Measurements from ENCODE around the gene CHAMP1.

CHAMP1 gene

GRCh38 chr13:114314074-114314912, at the start of gene CHAMP1:
Gene CHAMP1 (plus strand): TSS chr13:114314503. CDS start chr13:114323843, 9,340 bp downstream.
- peak within 1 kb of the TSS; percentile 91 for H3K27ac ChIP-seq
- DNase-seq (ENCODE audit: low read depth, low spot score): peak; percentile 51

- no peak overlapping the region for H3K27ac ChIP-seq
- DNase-seq (ENCODE audit: low read depth, low spot score): no peak
Measured at GRCh38 chr13:114264886-114265611, 49.3 kb upstream of the CHAMP1 start.

GRCh38 chr13:114266241-114266640, 48.1 kb upstream of the CHAMP1 start:
- DNase-seq (ENCODE audit: low read depth, low spot score): no peak
- no peak overlapping the region for H3K27ac ChIP-seq

GRCh38 chr13:114268344-114269280, 45.7 kb upstream of the CHAMP1 start:
- no peak for DNase-seq (ENCODE audit: low read depth, low spot score)
- no peak overlapping the region for H3K27ac ChIP-seq

GRCh38 chr13:114269281-114269770, 45.0 kb upstream of the CHAMP1 start:
- H3K27ac ChIP-seq: no peak overlapping the region
- no peak for DNase-seq (ENCODE audit: low read depth, low spot score)

- no peak for DNase-seq (ENCODE audit: low read depth, low spot score)
- H3K27ac ChIP-seq: no peak overlapping the region
Measured at GRCh38 chr13:114272977-114273376, 41.3 kb upstream of the CHAMP1 start.

- DNase-seq (ENCODE audit: low read depth, low spot score): no peak
- no peak overlapping the region for H3K27ac ChIP-seq
Measured at GRCh38 chr13:114275304-114275703, 39.0 kb upstream of the CHAMP1 start.

- DNase-seq (ENCODE audit: low read depth, low spot score): no peak
- H3K27ac ChIP-seq: peak overlapping the region; percentile 94
Measured at GRCh38 chr13:114279146-114279545, 35.2 kb upstream of the CHAMP1 start.

GRCh38 chr13:114279758-114280355, 34.4 kb upstream of the CHAMP1 start:
- DNase-seq (ENCODE audit: low read depth, low spot score): no peak
- peak overlapping the region; percentile 94 for H3K27ac ChIP-seq

- peak; percentile 64 for DNase-seq (ENCODE audit: low read depth, low spot score)
- peak within 1 kb of the TSS; percentile 94 for H3K27ac ChIP-seq
Measured at GRCh38 chr13:114281351-114282040, 32.8 kb upstream of the CHAMP1 start, which contains the start of gene UPF3A. Gene UPF3A (plus strand): TSS chr13:114281601. CDS start chr13:114281640, 39 bp downstream.

GRCh38 chr13:114282041-114282670, 32.1 kb upstream of the CHAMP1 start:
- no peak for DNase-seq (ENCODE audit: low read depth, low spot score)
- H3K27ac ChIP-seq: peak overlapping the region; percentile 94

- no peak overlapping the region for H3K27ac ChIP-seq
- DNase-seq (ENCODE audit: low read depth, low spot score): no peak
Measured at GRCh38 chr13:114283576-114283975, 30.7 kb upstream of the CHAMP1 start.

- DNase-seq (ENCODE audit: low read depth, low spot score): no peak
- peak overlapping the region; percentile 26 for H3K27ac ChIP-seq
Measured at GRCh38 chr13:114284680-114285079, 29.6 kb upstream of the CHAMP1 start.

- DNase-seq (ENCODE audit: low read depth, low spot score): peak; percentile 26
- peak overlapping the region; percentile 26 for H3K27ac ChIP-seq
Measured at GRCh38 chr13:114285166-114285808, 29.0 kb upstream of the CHAMP1 start.

- DNase-seq (ENCODE audit: low read depth, low spot score): no peak
- H3K27ac ChIP-seq: no peak overlapping the region
Measured at GRCh38 chr13:114286808-114287207, 27.5 kb upstream of the CHAMP1 start.

- DNase-seq (ENCODE audit: low read depth, low spot score): no peak
- H3K27ac ChIP-seq: no peak overlapping the region
Measured at GRCh38 chr13:114288157-114288591, 26.1 kb upstream of the CHAMP1 start.

- H3K27ac ChIP-seq: no peak overlapping the region
- no peak for DNase-seq (ENCODE audit: low read depth, low spot score)
Measured at GRCh38 chr13:114296448-114296847, 17.9 kb upstream of the CHAMP1 start.

GRCh38 chr13:114296902-114297301, 17.4 kb upstream of the CHAMP1 start:
- no peak for DNase-seq (ENCODE audit: low read depth, low spot score)
- H3K27ac ChIP-seq: no peak overlapping the region

Measured in epithelial cell of prostate (primary cell).